Tibial nerve (tissue), 3 donors: Measurements from ENCODE around the gene HIBADH.

ENCODE experiments used
- CTCF ChIP-seq, 5 experiments: fragments of 200-600 bp in 3 of 5; fragments of 450-650 bp in 2 of 5; sonication (generic) in 3 of 5; IDR thresholded peaks; one replicate each; pipeline ENCODE4 v1.5.1; 2016 to 2019; ENCODE audit warnings: antibody characterized with exemption in 5 of 5, mild to moderate bottlenecking in 3 of 5, moderate library complexity in 2 of 5
- POLR2A ChIP-seq, 2 donors: fragments of 450-650 bp; IDR thresholded peaks; one replicate each; pipeline ENCODE4 v1.6.1; 2017; ENCODE audit warnings: antibody characterized with exemption in 2 of 2, mild to moderate bottlenecking in 2 of 2, moderate library complexity in 2 of 2

- no peak for TF ChIP-seq CTCF (IDR thresholded peaks at IDR 0.05)
- no peak for TF ChIP-seq POLR2A (IDR thresholded peaks at IDR 0.05)
Observed at GRCh38 chr7:27579565-27579964, 83.1 kb downstream of the HIBADH start.
